Pancreas (tissue), 10 donors: ENCODE results near the gene PTPRD. TPM values are rescaled to one million over a fixed set of nuclear protein-coding genes. Genes with fewer than 3 reads are reported as not detected.

Experiments
- ATAC-seq, 4 donors: fragments of 200-7000 bp; cut with Tn5 transposase; one replicate each; pipeline versions ENCODE4 v1.8.0 to v1.9.1; 2020; ENCODE audit warnings: mild to moderate bottlenecking in 4 of 4, moderate library complexity in 4 of 4
- DNase-seq, 6 donors: peaks; one replicate each; pipeline ENCODE4 v3.0.0-alpha.2; 2020
- FAIRE-seq: peaks from 2 replicates; lab custom pipeline; 2012; peaks lifted over from hg19 to GRCh38; lab: Jason Lieb, UNC
- H3K27ac ChIP-seq, 4 donors: fragments of 200-600 bp; sonication (generic); 1 replicate in 3 of 4; 2 replicates in 1 of 4; pipeline versions ENCODE4 v1.5.0 to v1.8.0; 2020
- H3K27me3 ChIP-seq, 4 donors: fragments of 200-600 bp; one replicate each; pipeline ENCODE4 v1.8.0; 2021
- H3K36me3 ChIP-seq, 3 donors: fragments of 200-600 bp; sonication (generic) in 1 of 3; one replicate each; pipeline versions ENCODE4 v1.5.0 to v1.8.0; 2020 to 2021
- H3K4me1 ChIP-seq, 3 donors: fragments of 200-600 bp; one replicate each; pipeline ENCODE4 v1.8.0; 2021
- H3K4me3 ChIP-seq, 4 donors: fragments of 200-600 bp; sonication (generic) in 2 of 4; one replicate each; pipeline versions ENCODE4 v1.5.0 to v1.8.0; 2020 to 2021
- H3K9me3 ChIP-seq, 4 donors: fragments of 200-600 bp; one replicate each; pipeline ENCODE4 v1.8.0; 2021
- CTCF ChIP-seq, 4 donors: fragments of 200-600 bp; sonication (generic) in 3 of 4; IDR thresholded peaks; one replicate each; pipeline versions ENCODE4 v1.5.0 to v1.8.0; 2021; ENCODE audit warnings: antibody characterized with exemption in 4 of 4
- WGBS, 2 donors: extraction: QIAGEN DNeasy Blood & Tissue Kit; methylation state at CpG; one replicate each; pipeline ENCODE4 v1.1.7; 2013; 5-methylcytosine and 5-hydroxymethylcytosine counted together
- intact Hi-C, 3 donors: fragments of 100-400 bp; cut with DNase I; formaldehyde crosslinking; loops; one replicate each; pipeline versions ENCODE4 v1.11.1 to v1.14.2; 2022
- polyA plus RNA-seq, 2 donors: library from polyadenylated mRNA; stranded (reverse); fragments of 200-250 nt; gene quantifications; one replicate each; pipeline ENCODE4 v1.2.3, GENCODE V29; 2013
- total RNA-seq, 6 donors: library from RNA; stranded (reverse); fragmentation: NEBNext Ultra II Directional in 4 of 6; extraction: Animal tissue kit (Norgen Biotek cat#: 25700) in 4 of 6; gene quantifications; one replicate each; pipeline versions ENCODE4 v1.2.1 to v1.2.4, GENCODE V29; 2021 to 2023
- donor health status: healthy with polysubstance abuse.
- donor health status: DM: no; HTN: no; CAD: no; lungs with moderate emphysema.
- donor health status: DM: no; HTN: no; CAD: no.
- donor health status: control.
- donor health status: control.
- donor health status: Bipolar disorder and iron deficiency.
- donor health status: DM: yes; HTN: yes; CAD: no.
- donor health status: DM: no; HTN: no; CAD: no.
- donor health status: DM: no; HTN: no; CAD: no.
- donor health status: DM: yes; HTN: yes; CAD: no.

Gene PTPRD
- total and polyA plus RNA-seq, 8 donors: 2.1 to 21.7 (median 5.1) TPM

GRCh38 chr9:8725635-8726034, 1887.2 kb downstream of the PTPRD start:
- 33 to 73% methylated on average over 1 of the region's 1 CpG for WGBS, 2 donors
- Histone ChIP-seq H3K9me3 (no peaks in the 10 kb centered on the region), H3K36me3 (no peaks in the 10 kb centered on the region), H3K4me3 (no peak overlapping the region), H3K27ac (no peak overlapping the region), H3K4me1 (no peaks in the 10 kb centered on the region), H3K27me3 (no peaks in the 10 kb centered on the region)
- ATAC-seq: no peak
- intact Hi-C loops: no loop called here
- no peak for TF ChIP-seq CTCF (IDR thresholded peaks at IDR 0.05)
- no peak for FAIRE-seq
- no peak for DNase-seq

GRCh38 chr9:8724284-8725018, 1888.4 kb downstream of the PTPRD start:
- no peak overlapping the region for H3K4me3 ChIP-seq
- WGBS, 2 donors: 79 to 82% methylated on average over 11 of the region's 11 CpGs
- intact Hi-C loops: no loop called here
- FAIRE-seq (no peak), ATAC-seq (no peak), DNase-seq (no peak)
- H3K9me3 ChIP-seq: no peaks in the 10 kb centered on the region
- no peaks in the 10 kb centered on the region for H3K27me3 ChIP-seq
- no peak overlapping the region for H3K27ac ChIP-seq
- no peaks in the 10 kb centered on the region for H3K36me3 ChIP-seq
- no peak for TF ChIP-seq CTCF (IDR thresholded peaks at IDR 0.05)
- H3K4me1 ChIP-seq: no peaks in the 10 kb centered on the region

- ATAC-seq (no peak), FAIRE-seq (no peak), DNase-seq (no peak)
- WGBS, 2 donors: 77 to 90% methylated on average over 5 of the region's 5 CpGs
- no peak for TF ChIP-seq CTCF (IDR thresholded peaks at IDR 0.05)
- no peaks in the 10 kb centered on the region for H3K36me3 ChIP-seq
- H3K4me1 ChIP-seq: no peaks in the 10 kb centered on the region
- H3K27ac ChIP-seq: no peak overlapping the region
- intact Hi-C loops: no loop called here
- no peaks in the 10 kb centered on the region for H3K27me3 ChIP-seq
- H3K9me3 ChIP-seq: no peaks in the 10 kb centered on the region
- no peak overlapping the region for H3K4me3 ChIP-seq
These were observed 1889.6 kb downstream of the PTPRD start for GRCh38 chr9:8723195-8723594.

GRCh38 chr9:8719833-8720486, 1892.8 kb downstream of the PTPRD start:
- intact Hi-C loops: no loop called here
- no peak for TF ChIP-seq CTCF (IDR thresholded peaks at IDR 0.05)
- H3K27ac ChIP-seq: no peak overlapping the region
- no peaks in the 10 kb centered on the region for H3K9me3 ChIP-seq
- H3K4me3 ChIP-seq: no peak overlapping the region
- no peaks in the 10 kb centered on the region for H3K27me3 ChIP-seq
- WGBS, 2 donors: 44 to 51% methylated on average over 1 of the region's 1 CpG
- no peaks in the 10 kb centered on the region for H3K36me3 ChIP-seq
- H3K4me1 ChIP-seq: no peaks in the 10 kb centered on the region
- no peak for DNase-seq
- FAIRE-seq: no peak
- no peak for ATAC-seq
